HCT116 (cell line): ENCODE data around the gene HEXA. TPM values are rescaled to one million over a fixed set of nuclear protein-coding genes. Genes with fewer than 3 reads are reported as not detected.

Experiments used
- ATAC-seq: fragments of 200-7000 bp; cut with Tn5 transposase; 2 replicates; pipeline ENCODE4 v1.9.1; 2020; ENCODE audit warnings: mild to moderate bottlenecking, moderate library complexity
- BruUV-seq: library from RNA; stranded (reverse); fragments of 400-500 nt; replicated peaks from 2 replicates; lab custom pipeline; 2021; lab: Mats Ljungman, UMichigan
- CTCF ChIA-PET: fragments of 300-600 bp; sonication (Branson Sonifier 250); formaldehyde crosslinking; loops from one replicate; lab custom pipeline; 2021; ENCODE audit warnings: antibody characterized with exemption; lab: Charles Lee
- POLR2A ChIA-PET: fragments of 300-600, 350-600 bp; sonication (Branson Sonifier 250); formaldehyde crosslinking; loops from one replicate; lab custom pipeline; 2021; ENCODE audit warnings: antibody characterized with exemption; lab: Charles Lee
- RAD21 ChIA-PET, 2 experiments: fragments of 300-600 bp; sonication (Branson Sonifier 250); formaldehyde crosslinking; loops; one replicate each; lab custom pipeline; 2023; ENCODE audit warnings: low total read pairs in 2 of 2; ENCODE audit not compliant: uncharacterized antibody in 2 of 2, unreplicated experiment in 2 of 2, low non-redundant PET in 1 of 2; lab: Charles Lee
- DNase-seq: peaks from one replicate; pipeline ENCODE4 v3.0.0-alpha.2; 2010; ENCODE audit warnings: low read depth, low spot score
- H2AFZ ChIP-seq: fragments of 200-600 bp; shearing (Covaris generic), sonication (generic); 2 replicates; pipeline ENCODE4 v1.6.1; 2017; ENCODE audit warnings: low read depth, mixed run types, mixed read lengths, antibody characterized with exemption, low read length; ENCODE audit not compliant: poor library complexity, severe bottlenecking
- H3K27ac ChIP-seq: 2 replicates; pipeline ENCODE4 v1.5.1; 2012; ENCODE audit warnings: low read depth, low read length
- H3K27me3 ChIP-seq: fragments of 200-600 bp; sonication (generic); 2 replicates; pipeline ENCODE4 v1.6.1; 2016; ENCODE audit warnings: mixed run types, low read length, mixed read lengths; ENCODE audit not compliant: insufficient read depth
- H3K36me3 ChIP-seq, 2 experiments: fragments of 200-500 bp in 1 of 2; fragments of 200-600 bp in 1 of 2; sonication (Bioruptor generic) in 1 of 2; sonication (generic) in 1 of 2; 2 replicates each; pipeline versions ENCODE4 v1.5.1 to v1.6.1; 2014 to 2016; ENCODE audit warnings: low read length in 2 of 2, inconsistent platforms in 1 of 2, mixed read lengths in 1 of 2, mixed run types in 1 of 2; ENCODE audit not compliant: insufficient read depth in 2 of 2, control insufficient read depth in 1 of 2
- H3K4me1 ChIP-seq, 2 experiments: fragments of 200-600 bp in 1 of 2; sonication (generic) in 1 of 2; 2 replicates each; pipeline versions ENCODE4 v1.5.1 to v1.6.1; 2012 to 2017; ENCODE audit warnings: low read length in 2 of 2, inconsistent platforms in 1 of 2, mild to moderate bottlenecking in 1 of 2, mixed read lengths in 1 of 2, mixed run types in 1 of 2, moderate library complexity in 1 of 2; ENCODE audit not compliant: insufficient read depth in 2 of 2, control insufficient read depth in 1 of 2
- H3K4me2 ChIP-seq: fragments of 200-600 bp; sonication (generic); 2 replicates; pipeline ENCODE4 v1.6.1; 2017; ENCODE audit warnings: mixed run types, low read length, mixed read lengths
- H3K4me3 ChIP-seq, 2 experiments: fragments of 200-600 bp in 1 of 2; sonication (generic) in 1 of 2; replicated peaks in 1 of 2; 2 replicates each; pipeline ENCODE4 v1.5.1; 2011 to 2016; ENCODE audit warnings: low read length in 2 of 2, control low read depth in 1 of 2, low read depth in 1 of 2, mild to moderate bottlenecking in 1 of 2, mixed read lengths in 1 of 2, mixed run types in 1 of 2
- H3K79me2 ChIP-seq: fragments of 200-600 bp; sonication (generic); 2 replicates; pipeline ENCODE4 v1.6.1; 2017; ENCODE audit warnings: mild to moderate bottlenecking, mixed run types, low read length, moderate library complexity, mixed read lengths; ENCODE audit not compliant: insufficient read depth
- H3K9ac ChIP-seq: fragments of 200-600 bp; sonication (generic); 2 replicates; pipeline ENCODE4 v1.6.1; 2016; ENCODE audit warnings: low read length, mixed read lengths
- H3K9me2 ChIP-seq: fragments of 200-600 bp; sonication (generic), shearing (Covaris generic); 2 replicates; pipeline ENCODE4 v1.6.1; 2017; ENCODE audit warnings: mixed run types, mild to moderate bottlenecking, moderate library complexity; ENCODE audit not compliant: insufficient read depth
- H3K9me3 ChIP-seq, 2 experiments: fragments of 200-500 bp in 1 of 2; fragments of 200-600 bp in 1 of 2; sonication (Bioruptor generic) in 1 of 2; sonication (generic) in 1 of 2; 2 replicates each; pipeline ENCODE4 v1.6.1; 2014 to 2017; ENCODE audit warnings: low read length in 2 of 2, mixed read lengths in 2 of 2, inconsistent platforms in 1 of 2, low read depth in 1 of 2, mild to moderate bottlenecking in 1 of 2, mixed run types in 1 of 2, moderate library complexity in 1 of 2; ENCODE audit not compliant: control insufficient read depth in 1 of 2, insufficient read depth in 1 of 2
- H4K20me1 ChIP-seq: fragments of 200-600 bp; sonication (generic), shearing (Covaris generic); 2 replicates; pipeline ENCODE4 v1.6.1; 2017; ENCODE audit warnings: mixed run types, mild to moderate bottlenecking, moderate library complexity; ENCODE audit not compliant: insufficient read depth
- CEBPB ChIP-seq: IDR thresholded peaks from 2 replicates; pipeline ENCODE4 v1.6.1; 2012; ENCODE audit warnings: low read depth
- EGR1 ChIP-seq: IDR thresholded peaks from 2 replicates; pipeline ENCODE4 v1.6.1; 2012; ENCODE audit warnings: low read depth
- ELF1 ChIP-seq: IDR thresholded peaks from 2 replicates; pipeline ENCODE4 v1.6.1; 2012; ENCODE audit warnings: low read depth, borderline replicate concordance
- EZH2 ChIP-seq: fragments of 200-600 bp; sonication (generic); IDR thresholded peaks from 2 replicates; pipeline ENCODE4 v1.6.1; 2017; ENCODE audit warnings: antibody characterized with exemption, mixed run types
- FOSL1 ChIP-seq: IDR thresholded peaks from 2 replicates; pipeline ENCODE4 v1.6.1; 2012; ENCODE audit warnings: low read depth
- POLR2AphosphoS5 ChIP-seq: IDR thresholded peaks from 2 replicates; pipeline ENCODE4 v1.6.1; 2011; ENCODE audit warnings: mild to moderate bottlenecking, low read depth, low read length, moderate library complexity
- RAD21 ChIP-seq: IDR thresholded peaks from 2 replicates; pipeline ENCODE4 v1.6.1; 2012; ENCODE audit warnings: low read depth, mild to moderate bottlenecking
- SIN3A ChIP-seq: IDR thresholded peaks from 2 replicates; pipeline ENCODE4 v1.6.1; 2012; ENCODE audit warnings: low read depth
- SP1 ChIP-seq: IDR thresholded peaks from 2 replicates; pipeline ENCODE4 v1.6.1; 2012; ENCODE audit warnings: low read depth
- SRF ChIP-seq: IDR thresholded peaks from 2 replicates; pipeline ENCODE4 v1.6.1; 2012; ENCODE audit warnings: low read depth
- YY1 ChIP-seq: IDR thresholded peaks from 2 replicates; pipeline ENCODE4 v1.6.1; 2011; ENCODE audit warnings: low read length, low read depth, moderate library complexity, mild to moderate bottlenecking; ENCODE audit not compliant: insufficient replicate concordance; ENCODE audit errors: extremely low read depth
- ZFX ChIP-seq: fragments of 450-650 bp; IDR thresholded peaks from 2 replicates; pipeline ENCODE4 v1.6.1; 2017
- ZNF274 ChIP-seq: fragments of 200-500 bp; sonication (Bioruptor generic); IDR thresholded peaks from 2 replicates; pipeline ENCODE4 v1.6.1; 2014; ENCODE audit warnings: mild to moderate bottlenecking, low read depth, low read length, inconsistent platforms
- intact Hi-C: fragments of 100-400 bp; cut with micrococcal nuclease; formaldehyde crosslinking; loops from 2 replicates; pipeline ENCODE4 v1.10.0; 2022
- total RNA-seq: library from RNA; stranded (reverse); gene quantifications from one replicate; pipeline ENCODE4 v1.2.1, GENCODE V29; 2021; ENCODE audit not compliant: unreplicated experiment
- TF ChIP-seq, protein P1 (sequence below): IDR thresholded peaks from 2 replicates; pipeline ENCODE4 v1.6.1; 2012

HEXA gene
- total RNA-seq, 1 experiment from 2014 or later: 57.1 TPM

DNA sequence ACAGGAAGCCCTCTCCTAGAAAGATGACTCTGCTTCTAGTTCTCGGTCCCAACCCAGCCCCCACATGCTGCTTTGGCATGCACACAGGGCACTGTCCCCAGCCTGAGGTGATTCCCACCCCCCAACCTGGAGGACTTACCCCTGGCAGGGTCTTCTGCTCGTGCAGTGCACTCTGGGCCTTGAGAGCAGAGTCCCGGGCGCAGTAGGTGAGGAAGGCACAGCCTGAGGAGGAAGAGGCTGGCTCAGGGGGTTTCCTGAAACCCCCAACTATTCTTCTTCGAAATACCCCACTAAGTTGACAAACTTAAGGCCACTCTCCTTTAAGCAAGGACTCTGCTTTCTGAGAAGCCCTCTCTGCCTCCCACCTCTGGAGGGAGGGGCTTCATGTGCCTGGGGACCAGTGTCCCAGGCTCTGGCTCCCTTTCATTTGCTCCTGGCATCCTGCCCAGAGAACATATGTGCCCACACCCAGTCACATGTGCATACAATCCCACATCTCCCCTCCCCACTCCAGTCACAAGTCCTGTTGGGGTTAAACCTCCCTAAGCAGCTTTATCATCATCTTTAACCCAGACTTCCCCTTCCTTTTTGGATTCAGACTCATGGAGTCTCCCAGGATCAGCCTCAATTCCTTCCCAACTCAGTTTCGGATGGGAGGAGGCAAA lies 60.0 kb downstream of the HEXA start:
- no TSS peak for BruUV-seq
- intact Hi-C loops: loop anchor here (10.0 kb wide), 1 partner anchor 269 kb away; no protein-coding TSS in a partner anchor
- H4K20me1 ChIP-seq: no peaks in the 10 kb centered on the region
- RAD21 ChIA-PET: no interaction called here
- ATAC-seq: no peak
- H3K4me3 ChIP-seq: no peak overlapping the region
- H3K27me3 ChIP-seq: no peaks in the 10 kb centered on the region
- no peak for DNase-seq
- no peak for TF ChIP-seq ELF1
- no peak for TF ChIP-seq SRF
- TF ChIP-seq, all 23 proteins: peak for 0
- Histone ChIP-seq H3K9me3 (no peaks in the 10 kb centered on the region), H3K4me1 (no peaks in the 10 kb centered on the region), H3K36me3 (no peaks in the 10 kb centered on the region), H3K27ac (no peak overlapping the region), H3K9me2 (no peaks in the 10 kb centered on the region), H3K4me2 (no peak overlapping the region), H3K9ac (no peak overlapping the region), H3K79me2 (no peaks in the 10 kb centered on the region), H2AFZ (no peak overlapping the region)
- ChIA-PET POLR2A (no interaction called here), CTCF (no interaction called here)

- no peaks in the 10 kb centered on the region for H3K36me3 ChIP-seq
- no peak overlapping the region for H3K4me3 ChIP-seq
- ChIA-PET RAD21 (interaction anchor here in 1 of 2 experiments (1.0 kb wide), 1 partner anchor 70 kb away, joined by 3 read pairs; no protein-coding TSS in a partner anchor), POLR2A (no interaction called here), CTCF (interaction anchor here (1.7 kb wide), 1 partner anchor 114 kb away, joined by 6 read pairs; no protein-coding TSS in a partner anchor)
- ATAC-seq (no peak), DNase-seq (no peak)
- H2AFZ ChIP-seq: no peak overlapping the region
- intact Hi-C loops: loop anchor here (10.0 kb wide), 1 partner anchor 271 kb away; no protein-coding TSS in a partner anchor
- H3K79me2 ChIP-seq: no peaks in the 10 kb centered on the region
- H4K20me1 ChIP-seq: no peaks in the 10 kb centered on the region
- H3K4me2 ChIP-seq: no peak overlapping the region
- no peaks in the 10 kb centered on the region for H3K4me1 ChIP-seq
- no peaks in the 10 kb centered on the region for H3K27me3 ChIP-seq
- TF ChIP-seq EGR1 (no peak), SP1 (no peak), FOSL1 (no peak), RAD21 (no peak), POLR2AphosphoS5 (no peak), ZFX (no peak), CEBPB (no peak), ELF1 (no peak), YY1 (no peak), SIN3A (no peak), ZNF274 (no peak), SRF (no peak), EZH2 (no peak)
- TF ChIP-seq, protein P1, sequence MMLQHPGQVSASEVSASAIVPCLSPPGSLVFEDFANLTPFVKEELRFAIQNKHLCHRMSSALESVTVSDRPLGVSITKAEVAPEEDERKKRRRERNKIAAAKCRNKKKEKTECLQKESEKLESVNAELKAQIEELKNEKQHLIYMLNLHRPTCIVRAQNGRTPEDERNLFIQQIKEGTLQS: no peak
- BruUV-seq: no TSS peak
- H3K9me2 ChIP-seq: no peaks in the 10 kb centered on the region
- H3K9ac ChIP-seq: no peak overlapping the region
- no peaks in the 10 kb centered on the region for H3K9me3 ChIP-seq
- H3K27ac ChIP-seq: no peak overlapping the region
Measured at GRCh38 chr15:72313881-72314280, 61.9 kb downstream of the HEXA start.
